Inflammatory macrophage treated with lipopolysaccharide for 1 hour (primary cell): ENCODE data around the gene ATP2A2.
"Not testable (repeated sequence)": the region's sequence is repeated elsewhere in the genome, so short reads cannot be mapped to it uniquely, and the experiment has no call there.

Experiments
- DNase-seq, 2 donors: peaks; one replicate each; pipeline ENCODE4 v3.0.0-alpha.2; 2020 to 2022

Gene ATP2A2

GRCh38 chr12:110301065-110301806 is 20.2 kb downstream of the ATP2A2 start:
- no peak for DNase-seq

- DNase-seq, result no peak
These were observed 23.1 kb downstream of the ATP2A2 start for GRCh38 chr12:110304061-110304551.

- DNase-seq, result no peak
These were observed 26.3 kb downstream of the ATP2A2 start for GRCh38 chr12:110307372-110307771.

- no peak for DNase-seq
These were observed 29.7 kb downstream of the ATP2A2 start for GRCh38 chr12:110310763-110311162.

- no peak for DNase-seq
These were observed 30.9 kb downstream of the ATP2A2 start for GRCh38 chr12:110311903-110312302.

GRCh38 chr12:110312581-110313360 is 31.7 kb downstream of the ATP2A2 start:
- peak; percentile 47 to 76 for DNase-seq

- peak; percentile 43 to 67 for DNase-seq
These were observed 33.3 kb downstream of the ATP2A2 start for GRCh38 chr12:110314308-110314707.

- DNase-seq, result peak in 1 of 2 donors; percentile 29
These were observed 35.8 kb downstream of the ATP2A2 start for GRCh38 chr12:110316861-110317260.

GRCh38 chr12:110317911-110318310 is 36.9 kb downstream of the ATP2A2 start:
- no peak for DNase-seq

- DNase-seq, result no peak
These were observed 39.5 kb downstream of the ATP2A2 start for GRCh38 chr12:110320550-110320949.

GRCh38 chr12:110329710-110330109 is 48.7 kb downstream of the ATP2A2 start:
- no peak for DNase-seq

GRCh38 chr12:110330124-110330523 is 49.1 kb downstream of the ATP2A2 start:
- no peak for DNase-seq

- peak in 1 of 2 donors; percentile 21 for DNase-seq
These were observed 49.5 kb downstream of the ATP2A2 start for GRCh38 chr12:110330544-110330943.

- DNase-seq, result no peak
These were observed 52.2 kb downstream of the ATP2A2 start for GRCh38 chr12:110333201-110333600.

GRCh38 chr12:110335481-110336045 is 54.5 kb downstream of the ATP2A2 start:
- no peak for DNase-seq

- no peak for DNase-seq
These were observed 57.1 kb downstream of the ATP2A2 start for GRCh38 chr12:110337912-110338710.

- DNase-seq, result no peak
These were observed 57.7 kb downstream of the ATP2A2 start for GRCh38 chr12:110338754-110339153.

GRCh38 chr12:110339184-110339952 is 58.3 kb downstream of the ATP2A2 start:
- no peak for DNase-seq

GRCh38 chr12:110340261-110340660 is 59.2 kb downstream of the ATP2A2 start:
- DNase-seq, result not testable (repeated sequence)

GRCh38 chr12:110340706-110341105 is 59.7 kb downstream of the ATP2A2 start:
- DNase-seq, result no peak

- DNase-seq, result no peak
These were observed 61.1 kb downstream of the ATP2A2 start for GRCh38 chr12:110342157-110342556.

- no peak for DNase-seq
These were observed 62.1 kb downstream of the ATP2A2 start for GRCh38 chr12:110343114-110343513.
